Keratinocyte (primary cell): ENCODE data around the gene SOX3. TPM values are rescaled to one million over a fixed set of nuclear protein-coding genes. Genes with fewer than 3 reads are reported as not detected.

Experiments used
- DNase-seq: peaks from one replicate; pipeline ENCODE4 v3.0.0-alpha.2; 2011; ENCODE audit warnings: low read depth, missing footprints, low spot score
- FAIRE-seq: peaks from 2 replicates; lab custom pipeline; 2011; peaks lifted over from hg19 to GRCh38; lab: Jason Lieb, UNC
- H2AFZ ChIP-seq: 2 replicates; pipeline ENCODE4 v1.6.0; 2012; ENCODE audit warnings: low read length, control low read depth, inconsistent platforms; ENCODE audit not compliant: control insufficient read depth
- H3K27ac ChIP-seq: 2 replicates; pipeline ENCODE4 v1.5.1; 2011; ENCODE audit warnings: low read length; ENCODE audit not compliant: control insufficient read depth, insufficient read depth
- H3K27me3 ChIP-seq: 3 replicates; pipeline ENCODE4 v1.6.0; 2011; ENCODE audit warnings: low read length; ENCODE audit not compliant: control insufficient read depth, insufficient read depth; ENCODE audit errors: extremely low read depth
- H3K36me3 ChIP-seq, 2 experiments: 2 replicates in 1 of 2; 3 replicates in 1 of 2; pipeline ENCODE4 v1.5.1; 2011; ENCODE audit warnings: low read length in 2 of 2, mild to moderate bottlenecking in 1 of 2; ENCODE audit not compliant: control insufficient read depth in 2 of 2, insufficient read depth in 2 of 2; ENCODE audit errors: extremely low read depth in 1 of 2
- H3K4me1 ChIP-seq: 3 replicates; pipeline ENCODE4 v1.5.1; 2011; ENCODE audit warnings: low read length; ENCODE audit not compliant: control insufficient read depth, insufficient read depth; ENCODE audit errors: extremely low read depth
- H3K4me2 ChIP-seq: 3 replicates; pipeline ENCODE4 v1.6.0; 2011; ENCODE audit warnings: low read depth, low read length; ENCODE audit not compliant: control insufficient read depth, insufficient read depth; ENCODE audit errors: extremely low read depth
- H3K4me3 ChIP-seq, 3 experiments: fragments of 200-600 bp in 1 of 3; sonication (generic) in 1 of 3; 2 replicates in 2 of 3; 3 replicates in 1 of 3; pipeline ENCODE4 v1.5.1; 2011 to 2016; ENCODE audit warnings: low read length in 3 of 3, mild to moderate bottlenecking in 3 of 3, control low read depth in 2 of 3, inconsistent platforms in 1 of 3, low read depth in 1 of 3, mixed read lengths in 1 of 3, mixed run types in 1 of 3, moderate library complexity in 1 of 3; ENCODE audit not compliant: control insufficient read depth in 2 of 3, insufficient read depth in 2 of 3; ENCODE audit errors: extremely low read depth in 1 of 3
- H3K79me2 ChIP-seq: 2 replicates; pipeline ENCODE4 v1.6.0; 2012; ENCODE audit warnings: low read length; ENCODE audit not compliant: control insufficient read depth, insufficient read depth
- H3K9ac ChIP-seq: 3 replicates; pipeline ENCODE4 v1.6.0; 2011; ENCODE audit warnings: low read length; ENCODE audit not compliant: control insufficient read depth, insufficient read depth; ENCODE audit errors: extremely low read depth
- H3K9me1 ChIP-seq: 3 replicates; pipeline ENCODE4 v1.6.0; 2011; ENCODE audit warnings: low read length; ENCODE audit not compliant: control insufficient read depth, insufficient read depth; ENCODE audit errors: extremely low read depth
- H3K9me3 ChIP-seq: 2 replicates; pipeline ENCODE4 v1.5.1; 2012; ENCODE audit warnings: low read depth, low read length; ENCODE audit not compliant: control insufficient read depth
- H4K20me1 ChIP-seq: 3 replicates; pipeline ENCODE4 v1.6.0; 2011; ENCODE audit warnings: low read length; ENCODE audit not compliant: control insufficient read depth, insufficient read depth; ENCODE audit errors: extremely low read depth
- CTCF ChIP-seq, 3 experiments: IDR thresholded peaks in 1 of 3; conservative IDR thresholded peaks in 1 of 3; optimal IDR thresholded peaks in 1 of 3; 2 replicates in 2 of 3; 3 replicates in 1 of 3; pipeline versions ENCODE3 to v1.5.1; 2011; ENCODE audit warnings: low read length in 3 of 3, mild to moderate bottlenecking in 3 of 3, moderate library complexity in 2 of 3, control low read depth in 1 of 3, inconsistent platforms in 1 of 3; ENCODE audit not compliant: insufficient read depth in 2 of 3; ENCODE audit errors: extremely low read depth in 1 of 3
- EZH2 ChIP-seq: IDR thresholded peaks from one replicate; pipeline ENCODE4 v1.6.1; 2012; ENCODE audit warnings: inconsistent platforms, mild to moderate bottlenecking, low read length, moderate library complexity
- dilution Hi-C: fragments of 300-500 bp; cut with MboI; formaldehyde crosslinking; loops from one replicate; pipeline ENCODE4 v1.7.0; 2020; ENCODE audit warnings: low sequenced_read_pairs; ENCODE audit not compliant: extremely low pct_ligation_motif_present
- polyA plus RNA-seq, 5 experiments: library from polyadenylated mRNA; depleted of rRNA in 3 of 5; stranded (reverse) in 3 of 5; stranded (forward) in 1 of 5; unstranded in 1 of 5; fragments of >200 nt; gene quantifications; 1 replicate in 1 of 5; 2 replicates in 3 of 5; 3 replicates in 1 of 5; pipeline versions ENCODE4 v1.2.1 to v1.2.3, GENCODE V29; 2011 to 2012; ENCODE audit warnings: missing spikeins in 2 of 5, low read depth in 1 of 5, low replicate concordance in 1 of 5

SOX3 gene
- polyA plus RNA-seq, 1 donor (not counting 4 experiments of a cell fraction or from before 2014, with no cell fraction given) = not detected

- no peak overlapping the region for H2AFZ ChIP-seq
- H3K9ac ChIP-seq = no peak overlapping the region
- H4K20me1 ChIP-seq = no peaks in the 10 kb centered on the region
- no peaks in the 10 kb centered on the region for H3K27me3 ChIP-seq
- FAIRE-seq (no peak), DNase-seq (no peak)
- dilution Hi-C loops = no loop called here
- no peaks in the 10 kb centered on the region for H3K36me3 ChIP-seq
- no peaks in the 10 kb centered on the region for H3K9me1 ChIP-seq
- H3K4me2 ChIP-seq = no peak overlapping the region
- H3K9me3 ChIP-seq = peaks cover 2% of the 10 kb centered on the region
- no peak overlapping the region for H3K4me3 ChIP-seq
- TF ChIP-seq CTCF (optimal IDR thresholded peaks at IDR 0.05 in 1 of 3, IDR thresholded peaks at IDR 0.05 in 1 of 3, conservative IDR thresholded peaks at IDR 0.05 in 1 of 3; ENCODE audit: extremely low read depth in 1 of 3, insufficient read depth in 2 of 3, low read length in 3 of 3) (no peak), EZH2 (no peak)
- no peaks in the 10 kb centered on the region for H3K4me1 ChIP-seq
- H3K27ac ChIP-seq = no peak overlapping the region
- no peaks in the 10 kb centered on the region for H3K79me2 ChIP-seq
Observed at GRCh38 chrX:140475025-140475424, 29.8 kb downstream of the SOX3 start.

DNA sequence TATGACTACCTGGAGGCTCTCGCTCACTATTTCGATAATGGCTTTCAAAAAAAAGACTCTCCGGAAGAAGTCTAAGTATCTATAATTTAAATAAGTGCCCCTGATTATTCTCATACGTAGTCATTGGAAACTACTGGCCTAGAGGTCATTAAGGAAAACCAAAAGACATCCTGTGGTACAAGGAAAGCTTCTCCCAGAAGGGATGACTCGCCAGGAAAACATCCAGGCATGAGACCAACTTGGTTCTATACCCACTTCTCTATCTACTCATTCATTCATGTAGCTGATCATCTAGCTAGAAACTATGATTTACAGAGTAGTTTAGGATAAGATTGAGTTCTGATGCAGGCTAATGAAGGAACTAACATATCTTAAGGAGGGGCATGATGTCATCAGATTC lies 37.7 kb downstream of the SOX3 start:
- DNase-seq = no peak
- H3K9me1 ChIP-seq = no peaks in the 10 kb centered on the region

More for the DNA sequence above, 37.7 kb downstream of the SOX3 start:
- Histone ChIP-seq H2AFZ (no peak overlapping the region), H3K4me2 (no peak overlapping the region), H3K9ac (no peak overlapping the region), H3K27me3 (no peaks in the 10 kb centered on the region), H3K36me3 (no peaks in the 10 kb centered on the region), H4K20me1 (no peaks in the 10 kb centered on the region), H3K4me1 (no peaks in the 10 kb centered on the region), H3K9me3 (no peaks in the 10 kb centered on the region), H3K79me2 (no peaks in the 10 kb centered on the region), H3K4me3 (no peak overlapping the region), H3K27ac (no peak overlapping the region)
- no peak for TF ChIP-seq EZH2
- TF ChIP-seq CTCF (optimal IDR thresholded peaks at IDR 0.05 in 1 of 3, IDR thresholded peaks at IDR 0.05 in 1 of 3, conservative IDR thresholded peaks at IDR 0.05 in 1 of 3; ENCODE audit: extremely low read depth in 1 of 3, insufficient read depth in 2 of 3, low read length in 3 of 3) = no peak
- dilution Hi-C loops = no loop called here
- FAIRE-seq = no peak

Other genes with a start within 250 kb of the SOX3 start
- 2.2 to 4.5 TPM (median 3.0 TPM) in 3 replicates for gene LINC00632, start 204.7 kb upstream of the SOX3 start, polyA plus RNA-seq